Calu3 (cell line): ENCODE results near the gene PSTPIP2. TPM values are rescaled to one million over a fixed set of nuclear protein-coding genes. Genes with fewer than 3 reads are reported as not detected.

Source experiments
- BruUV-seq: library from RNA; stranded (reverse); fragments of 400-500 nt; replicated peaks from 2 replicates; lab custom pipeline; 2021; lab: Mats Ljungman, UMichigan
- CTCF ChIA-PET: fragments of 300-600 bp; sonication (Branson Sonifier 250); formaldehyde crosslinking; loops from one replicate; lab custom pipeline; 2022; ENCODE audit warnings: antibody characterized with exemption; lab: Charles Lee
- DNase-seq: peaks from one replicate; pipeline ENCODE4 v3.0.0; 2022
- H3K27ac Mint-ChIP-seq: one replicate; pipeline ENCODE4 v1.8.0; 2022; ENCODE audit warnings: mixed read lengths; ENCODE audit not compliant: unreplicated experiment
- H3K27me3 Mint-ChIP-seq: one replicate; pipeline ENCODE4 v1.8.0; 2022; ENCODE audit warnings: mixed read lengths; ENCODE audit not compliant: unreplicated experiment
- H3K36me3 Mint-ChIP-seq: one replicate; pipeline ENCODE4 v1.8.0; 2022; ENCODE audit warnings: mild to moderate bottlenecking, moderate library complexity, mixed read lengths; ENCODE audit not compliant: insufficient read depth, unreplicated experiment
- H3K4me1 Mint-ChIP-seq: one replicate; pipeline ENCODE4 v1.8.0; 2022; ENCODE audit warnings: mild to moderate bottlenecking, low read depth, mixed read lengths; ENCODE audit not compliant: unreplicated experiment
- H3K4me3 Mint-ChIP-seq: one replicate; pipeline ENCODE4 v1.8.0; 2022; ENCODE audit warnings: mild to moderate bottlenecking, low read depth, moderate library complexity, mixed read lengths; ENCODE audit not compliant: unreplicated experiment
- H3K9me3 Mint-ChIP-seq: one replicate; pipeline ENCODE4 v1.8.0; 2022; ENCODE audit warnings: low read depth, mixed read lengths; ENCODE audit not compliant: unreplicated experiment
- CTCF ChIP-seq: fragments of 200-600 bp; IDR thresholded peaks from one replicate; pipeline ENCODE4 v1.8.0; 2022; ENCODE audit warnings: antibody characterized with exemption; ENCODE audit not compliant: unreplicated experiment
- intact Hi-C: fragments of 100-400 bp; cut with micrococcal nuclease; formaldehyde crosslinking; loops from one replicate; pipeline ENCODE4 v1.10.0; 2022; ENCODE audit not compliant: unreplicated experiment
- total RNA-seq: library from RNA; stranded (reverse); gene quantifications from 2 replicates; pipeline ENCODE4 v1.2.3, GENCODE V29; 2022

The PSTPIP2 gene
- total RNA-seq, 1 experiment from 2014 or later: 2.6 TPM

- no peaks in the 10 kb centered on the region for H3K27me3 Mint-ChIP-seq
- no peaks in the 10 kb centered on the region for H3K9me3 Mint-ChIP-seq
- intact Hi-C loops: loop anchor here (2.0 kb wide), 1 partner anchor 95 kb away; the partner anchor contains the start of gene PSTPIP2
- TF ChIP-seq CTCF: no peak
- DNase-seq: peak; percentile 66
- no TSS peak for BruUV-seq
- CTCF ChIA-PET: interaction anchor here (0.9 kb wide), 2 partner anchors 16 to 96 kb away, joined by 5 to 7 read pairs; no protein-coding TSS in a partner anchor
- no peak overlapping the region for H3K27ac Mint-ChIP-seq
- H3K36me3 Mint-ChIP-seq: no peaks in the 10 kb centered on the region
- H3K4me1 Mint-ChIP-seq: peaks cover 35% of the 10 kb centered on the region
- no peak overlapping the region for H3K4me3 Mint-ChIP-seq
Observed at GRCh38 chr18:45978084-45978483, 94.0 kb downstream of the PSTPIP2 start.

- no peak overlapping the region for H3K4me3 Mint-ChIP-seq
- no peaks in the 10 kb centered on the region for H3K9me3 Mint-ChIP-seq
- H3K36me3 Mint-ChIP-seq: no peaks in the 10 kb centered on the region
- no peaks in the 10 kb centered on the region for H3K27me3 Mint-ChIP-seq
- no peak overlapping the region for H3K27ac Mint-ChIP-seq
- CTCF ChIA-PET: interaction anchor here (0.6 kb wide), 1 partner anchor 32 kb away, joined by 3 read pairs; no protein-coding TSS in a partner anchor
- BruUV-seq: no TSS peak
- TF ChIP-seq CTCF: no peak
- H3K4me1 Mint-ChIP-seq: peaks cover 35% of the 10 kb centered on the region
- intact Hi-C loops: no loop called here
- no peak for DNase-seq
Observed at GRCh38 chr18:45976974-45977373, 95.1 kb downstream of the PSTPIP2 start.

GRCh38 chr18:45976566-45976965 is 95.5 kb downstream of the PSTPIP2 start:
- no peak for DNase-seq
- no peaks in the 10 kb centered on the region for H3K27me3 Mint-ChIP-seq
- no peaks in the 10 kb centered on the region for H3K36me3 Mint-ChIP-seq
- BruUV-seq: no TSS peak
- no peak for TF ChIP-seq CTCF
- CTCF ChIA-PET: interaction anchor here (0.6 kb wide), 1 partner anchor 32 kb away, joined by 3 read pairs; no protein-coding TSS in a partner anchor
- H3K4me3 Mint-ChIP-seq: no peak overlapping the region
- H3K4me1 Mint-ChIP-seq: peaks cover 35% of the 10 kb centered on the region
- no peaks in the 10 kb centered on the region for H3K9me3 Mint-ChIP-seq
- intact Hi-C loops: no loop called here
- no peak overlapping the region for H3K27ac Mint-ChIP-seq

- H3K27ac Mint-ChIP-seq: no peak overlapping the region
- intact Hi-C loops: loop anchor here (1.0 to 5.0 kb wide), 3 partner anchors 52 to 309 kb away; no protein-coding TSS in a partner anchor
- DNase-seq: peak; percentile 62
- peaks cover 21% of the 10 kb centered on the region for H3K4me1 Mint-ChIP-seq
- BruUV-seq: no TSS peak
- peak; percentile 68 for TF ChIP-seq CTCF
- no peaks in the 10 kb centered on the region for H3K27me3 Mint-ChIP-seq
- CTCF ChIA-PET: interaction anchor here (1.6 kb wide), 1 partner anchor 49 kb away, joined by 5 read pairs; no protein-coding TSS in a partner anchor
- no peak overlapping the region for H3K4me3 Mint-ChIP-seq
- H3K9me3 Mint-ChIP-seq: no peaks in the 10 kb centered on the region
- no peaks in the 10 kb centered on the region for H3K36me3 Mint-ChIP-seq
Observed at GRCh38 chr18:45974088-45974536, 97.9 kb downstream of the PSTPIP2 start.
